ENCODE measurements around the gene INSM1. TPM values are rescaled to one million over a fixed set of nuclear protein-coding genes. Genes with fewer than 3 reads are reported as not detected.
A peak's percentile ranks its signal among the peaks of the same experiment; 100 is the strongest.

INSM1 gene
- total and polyA plus RNA-seq, 2 experiments from 2014 or later: 0.55 to 1.2 TPM

DNA sequence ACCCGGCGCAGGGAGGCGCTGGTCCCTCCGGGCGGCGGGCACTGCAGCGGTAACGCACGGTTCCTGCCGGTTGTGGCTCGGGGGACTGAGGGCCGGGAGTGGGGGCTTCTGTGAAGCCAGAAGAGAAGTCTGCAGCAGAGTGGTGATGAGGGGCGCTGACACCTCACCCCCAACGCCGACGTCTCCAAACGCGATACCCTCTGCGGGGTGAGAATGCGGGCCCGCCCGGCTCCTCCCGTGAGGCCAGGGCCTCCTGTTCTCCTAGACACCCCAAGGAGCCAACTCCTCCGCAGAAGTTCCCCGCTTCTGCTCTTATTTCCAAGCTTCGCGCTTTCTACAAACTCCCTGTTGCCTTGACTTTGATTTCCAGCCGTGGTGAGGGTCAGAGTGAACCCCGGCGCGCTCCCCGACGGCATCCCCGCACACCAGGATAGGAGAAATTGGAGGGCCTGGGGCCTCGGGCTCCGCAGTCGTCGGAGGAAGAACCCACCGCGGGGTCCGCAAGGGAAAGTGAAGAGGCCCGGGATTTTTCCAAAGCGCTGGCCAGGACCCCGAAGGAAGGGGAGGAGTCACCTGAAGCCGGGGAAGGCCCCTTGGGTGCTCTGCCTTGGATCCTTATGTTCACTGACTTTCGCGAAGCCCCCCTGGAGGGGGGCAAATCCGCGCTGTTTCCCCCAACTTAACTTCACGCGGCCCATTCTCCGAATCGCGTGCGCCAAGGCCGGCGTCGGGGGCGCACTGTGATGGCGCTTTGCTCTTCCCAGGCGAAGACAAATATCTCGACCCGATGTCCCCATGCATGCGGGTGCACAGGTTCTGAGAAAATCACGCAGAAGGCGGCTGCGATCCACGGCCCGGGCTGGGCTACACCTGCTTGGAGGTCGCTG is 3.1 kb upstream of the INSM1 start:
- peak overlapping the region; percentile 99 for H2AFZ ChIP-seq
- H3K4me2 ChIP-seq: peak overlapping the region; percentile 88
- peaks cover 3% of the 10 kb centered on the region; the same call in 2 of the 3 replicates for H3K9me3 Mint-ChIP-seq
- H3F3A ChIP-seq (replicated peaks; ENCODE audit: low read depth): peaks cover 14% of the 10 kb centered on the region
- DNase-seq (ENCODE audit: low spot score): peak; percentile 44
- no peak overlapping the region for H3K27ac Mint-ChIP-seq
- peak overlapping the region; percentile 61 for H3K4me3 ChIP-seq
- H4K20me1 ChIP-seq (replicated peaks; ENCODE audit: insufficient read depth): no peaks in the 10 kb centered on the region
- peaks cover 78% of the 10 kb centered on the region for H3K27me3 Mint-ChIP-seq (ENCODE audit: insufficient read depth, low read depth, poor library complexity)
- peaks cover 39% of the 10 kb centered on the region for H3K4me1 Mint-ChIP-seq
- no peaks in the 10 kb centered on the region; the same call in 2 of the 3 replicates for H3K36me3 Mint-ChIP-seq (ENCODE audit: low read depth)
- no peak for TF ChIP-seq ZNF331 (CRISPR knock-in tag; IDR thresholded peaks at IDR 0.05; ENCODE audit: low read depth)
- TF ChIP-seq, protein P1, sequence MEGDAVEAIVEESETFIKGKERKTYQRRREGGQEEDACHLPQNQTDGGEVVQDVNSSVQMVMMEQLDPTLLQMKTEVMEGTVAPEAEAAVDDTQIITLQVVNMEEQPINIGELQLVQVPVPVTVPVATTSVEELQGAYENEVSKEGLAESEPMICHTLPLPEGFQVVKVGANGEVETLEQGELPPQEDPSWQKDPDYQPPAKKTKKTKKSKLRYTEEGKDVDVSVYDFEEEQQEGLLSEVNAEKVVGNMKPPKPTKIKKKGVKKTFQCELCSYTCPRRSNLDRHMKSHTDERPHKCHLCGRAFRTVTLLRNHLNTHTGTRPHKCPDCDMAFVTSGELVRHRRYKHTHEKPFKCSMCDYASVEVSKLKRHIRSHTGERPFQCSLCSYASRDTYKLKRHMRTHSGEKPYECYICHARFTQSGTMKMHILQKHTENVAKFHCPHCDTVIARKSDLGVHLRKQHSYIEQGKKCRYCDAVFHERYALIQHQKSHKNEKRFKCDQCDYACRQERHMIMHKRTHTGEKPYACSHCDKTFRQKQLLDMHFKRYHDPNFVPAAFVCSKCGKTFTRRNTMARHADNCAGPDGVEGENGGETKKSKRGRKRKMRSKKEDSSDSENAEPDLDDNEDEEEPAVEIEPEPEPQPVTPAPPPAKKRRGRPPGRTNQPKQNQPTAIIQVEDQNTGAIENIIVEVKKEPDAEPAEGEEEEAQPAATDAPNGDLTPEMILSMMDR (conservative IDR thresholded peaks at IDR 0.05; ENCODE audit: low read depth in 2 of 2): peak in 1 of 2 experiments; percentile 20; a peak in 1 of 4 replicates
- peak; percentile 60 for TF ChIP-seq EZH2 (IDR thresholded peaks at IDR 0.05; ENCODE audit: low read depth, unreplicated experiment)
- TF ChIP-seq CREB1 (CRISPR knock-in tag; IDR thresholded peaks at IDR 0.05; ENCODE audit: low read depth): 0 out of 2 replicates have a peak, but pooled peaks have one; percentile 12
- ATAC-seq: peak; percentile 0; the same call in 2 of the 3 replicates
- peaks cover 34% of the 10 kb centered on the region for H3K4me1 ChIP-seq (ENCODE audit: insufficient read depth)
- peaks cover 92% of the 10 kb centered on the region for H3K27me3 ChIP-seq (ENCODE audit: insufficient read depth)
- no peaks in the 10 kb centered on the region for H3K36me3 ChIP-seq (ENCODE audit: insufficient read depth)
- H3K9me2 ChIP-seq (ENCODE audit: insufficient read depth): no peaks in the 10 kb centered on the region
- no peaks in the 10 kb centered on the region for H3K79me2 ChIP-seq (replicated peaks; ENCODE audit: insufficient read depth)
- H3K27ac ChIP-seq (ENCODE audit: low read depth): no peak overlapping the region
- H3K4me3 Mint-ChIP-seq: peak overlapping the region; percentile 67

DNA sequence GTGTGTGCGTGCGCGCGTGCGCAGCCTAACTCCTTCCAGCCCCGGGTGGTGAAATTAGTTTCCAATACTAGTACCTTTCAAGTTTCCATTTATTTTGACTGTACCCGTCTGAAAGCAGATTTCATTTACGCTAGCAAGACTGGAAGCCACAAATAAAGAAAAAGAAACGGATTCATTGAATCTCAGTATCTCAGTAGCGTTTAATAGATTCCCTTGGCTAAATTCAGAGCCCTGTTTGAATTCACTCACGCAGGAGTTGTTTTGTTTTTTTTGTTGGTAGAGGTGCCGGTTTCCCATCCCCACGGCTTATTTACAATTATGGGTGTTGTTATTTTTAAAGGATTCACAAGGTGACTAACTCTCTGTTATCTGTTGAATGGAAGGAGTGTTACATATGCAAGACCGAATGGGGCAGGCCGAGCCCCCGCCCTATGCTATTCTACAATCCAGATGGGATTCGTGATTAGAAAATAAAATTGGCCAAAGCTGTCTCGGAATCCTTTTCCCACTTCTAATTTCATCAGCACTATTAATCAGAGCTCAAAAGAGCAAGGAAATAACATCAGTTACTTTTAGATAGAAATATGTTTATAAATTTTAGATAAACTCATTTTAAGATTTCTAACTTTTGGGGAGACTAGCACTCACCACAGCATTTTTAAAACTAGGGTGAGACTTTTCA is 2.3 kb upstream of the INSM1 start:
- H3F3A ChIP-seq (replicated peaks; ENCODE audit: low read depth): peaks cover 17% of the 10 kb centered on the region
- TF ChIP-seq ZNF114 (CRISPR knock-in tag; IDR thresholded peaks at IDR 0.05): no peak
- no peak for TF ChIP-seq STAT1 (IDR thresholded peaks at IDR 0.05; ENCODE audit: unreplicated experiment)
- no peak for TF ChIP-seq ZNF331 (CRISPR knock-in tag; IDR thresholded peaks at IDR 0.05; ENCODE audit: low read depth)
- TF ChIP-seq, protein P2, sequence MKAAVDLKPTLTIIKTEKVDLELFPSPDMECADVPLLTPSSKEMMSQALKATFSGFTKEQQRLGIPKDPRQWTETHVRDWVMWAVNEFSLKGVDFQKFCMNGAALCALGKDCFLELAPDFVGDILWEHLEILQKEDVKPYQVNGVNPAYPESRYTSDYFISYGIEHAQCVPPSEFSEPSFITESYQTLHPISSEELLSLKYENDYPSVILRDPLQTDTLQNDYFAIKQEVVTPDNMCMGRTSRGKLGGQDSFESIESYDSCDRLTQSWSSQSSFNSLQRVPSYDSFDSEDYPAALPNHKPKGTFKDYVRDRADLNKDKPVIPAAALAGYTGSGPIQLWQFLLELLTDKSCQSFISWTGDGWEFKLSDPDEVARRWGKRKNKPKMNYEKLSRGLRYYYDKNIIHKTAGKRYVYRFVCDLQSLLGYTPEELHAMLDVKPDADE (IDR thresholded peaks at IDR 0.05): no peak
- TF ChIP-seq EZH2 (IDR thresholded peaks at IDR 0.05; ENCODE audit: low read depth, unreplicated experiment): peak; percentile 80
- TF ChIP-seq, protein P3, sequence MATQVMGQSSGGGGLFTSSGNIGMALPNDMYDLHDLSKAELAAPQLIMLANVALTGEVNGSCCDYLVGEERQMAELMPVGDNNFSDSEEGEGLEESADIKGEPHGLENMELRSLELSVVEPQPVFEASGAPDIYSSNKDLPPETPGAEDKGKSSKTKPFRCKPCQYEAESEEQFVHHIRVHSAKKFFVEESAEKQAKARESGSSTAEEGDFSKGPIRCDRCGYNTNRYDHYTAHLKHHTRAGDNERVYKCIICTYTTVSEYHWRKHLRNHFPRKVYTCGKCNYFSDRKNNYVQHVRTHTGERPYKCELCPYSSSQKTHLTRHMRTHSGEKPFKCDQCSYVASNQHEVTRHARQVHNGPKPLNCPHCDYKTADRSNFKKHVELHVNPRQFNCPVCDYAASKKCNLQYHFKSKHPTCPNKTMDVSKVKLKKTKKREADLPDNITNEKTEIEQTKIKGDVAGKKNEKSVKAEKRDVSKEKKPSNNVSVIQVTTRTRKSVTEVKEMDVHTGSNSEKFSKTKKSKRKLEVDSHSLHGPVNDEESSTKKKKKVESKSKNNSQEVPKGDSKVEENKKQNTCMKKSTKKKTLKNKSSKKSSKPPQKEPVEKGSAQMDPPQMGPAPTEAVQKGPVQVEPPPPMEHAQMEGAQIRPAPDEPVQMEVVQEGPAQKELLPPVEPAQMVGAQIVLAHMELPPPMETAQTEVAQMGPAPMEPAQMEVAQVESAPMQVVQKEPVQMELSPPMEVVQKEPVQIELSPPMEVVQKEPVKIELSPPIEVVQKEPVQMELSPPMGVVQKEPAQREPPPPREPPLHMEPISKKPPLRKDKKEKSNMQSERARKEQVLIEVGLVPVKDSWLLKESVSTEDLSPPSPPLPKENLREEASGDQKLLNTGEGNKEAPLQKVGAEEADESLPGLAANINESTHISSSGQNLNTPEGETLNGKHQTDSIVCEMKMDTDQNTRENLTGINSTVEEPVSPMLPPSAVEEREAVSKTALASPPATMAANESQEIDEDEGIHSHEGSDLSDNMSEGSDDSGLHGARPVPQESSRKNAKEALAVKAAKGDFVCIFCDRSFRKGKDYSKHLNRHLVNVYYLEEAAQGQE (IDR thresholded peaks at IDR 0.05; ENCODE audit: unreplicated experiment): no peak
- TF ChIP-seq EZH2phosphoT487 (IDR thresholded peaks at IDR 0.05; ENCODE audit: unreplicated experiment): no peak
- no peak overlapping the region for H3K27ac ChIP-seq (ENCODE audit: low read depth)
- ATAC-seq: no peak
- peaks cover 5% of the 10 kb centered on the region; the same call in 2 of the 3 replicates for H3K9me3 Mint-ChIP-seq
- peaks cover 81% of the 10 kb centered on the region for H3K27me3 Mint-ChIP-seq (ENCODE audit: insufficient read depth, low read depth, poor library complexity)
- peaks cover 92% of the 10 kb centered on the region for H3K27me3 ChIP-seq (ENCODE audit: insufficient read depth)
- H3K4me3 Mint-ChIP-seq: peak overlapping the region; percentile 67
- peaks cover 41% of the 10 kb centered on the region for H3K4me1 Mint-ChIP-seq
- H3K4me1 ChIP-seq (ENCODE audit: insufficient read depth): peaks cover 40% of the 10 kb centered on the region
- H3K36me3 ChIP-seq (ENCODE audit: insufficient read depth): no peaks in the 10 kb centered on the region
- no peak overlapping the region for H3K27ac Mint-ChIP-seq
- H3K4me3 ChIP-seq: peak overlapping the region; percentile 61
- H3K36me3 Mint-ChIP-seq (ENCODE audit: low read depth): no peaks in the 10 kb centered on the region; the same call in 2 of the 3 replicates
- H3K79me2 ChIP-seq (replicated peaks; ENCODE audit: insufficient read depth): no peaks in the 10 kb centered on the region
- H3K9me2 ChIP-seq (ENCODE audit: insufficient read depth): no peaks in the 10 kb centered on the region
- H4K20me1 ChIP-seq (replicated peaks; ENCODE audit: insufficient read depth): no peaks in the 10 kb centered on the region
- DNase-seq (ENCODE audit: low spot score): peak; percentile 22
- peak overlapping the region; percentile 88 for H3K4me2 ChIP-seq
- H2AFZ ChIP-seq: no peak overlapping the region

Measured in GM23338 (cell line).